ENCODE results near the gene SEPTIN8.

Gene SEPTIN8, protein sequence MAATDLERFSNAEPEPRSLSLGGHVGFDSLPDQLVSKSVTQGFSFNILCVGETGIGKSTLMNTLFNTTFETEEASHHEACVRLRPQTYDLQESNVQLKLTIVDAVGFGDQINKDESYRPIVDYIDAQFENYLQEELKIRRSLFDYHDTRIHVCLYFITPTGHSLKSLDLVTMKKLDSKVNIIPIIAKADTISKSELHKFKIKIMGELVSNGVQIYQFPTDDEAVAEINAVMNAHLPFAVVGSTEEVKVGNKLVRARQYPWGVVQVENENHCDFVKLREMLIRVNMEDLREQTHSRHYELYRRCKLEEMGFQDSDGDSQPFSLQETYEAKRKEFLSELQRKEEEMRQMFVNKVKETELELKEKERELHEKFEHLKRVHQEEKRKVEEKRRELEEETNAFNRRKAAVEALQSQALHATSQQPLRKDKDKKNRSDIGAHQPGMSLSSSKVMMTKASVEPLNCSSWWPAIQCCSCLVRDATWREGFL

DNA sequence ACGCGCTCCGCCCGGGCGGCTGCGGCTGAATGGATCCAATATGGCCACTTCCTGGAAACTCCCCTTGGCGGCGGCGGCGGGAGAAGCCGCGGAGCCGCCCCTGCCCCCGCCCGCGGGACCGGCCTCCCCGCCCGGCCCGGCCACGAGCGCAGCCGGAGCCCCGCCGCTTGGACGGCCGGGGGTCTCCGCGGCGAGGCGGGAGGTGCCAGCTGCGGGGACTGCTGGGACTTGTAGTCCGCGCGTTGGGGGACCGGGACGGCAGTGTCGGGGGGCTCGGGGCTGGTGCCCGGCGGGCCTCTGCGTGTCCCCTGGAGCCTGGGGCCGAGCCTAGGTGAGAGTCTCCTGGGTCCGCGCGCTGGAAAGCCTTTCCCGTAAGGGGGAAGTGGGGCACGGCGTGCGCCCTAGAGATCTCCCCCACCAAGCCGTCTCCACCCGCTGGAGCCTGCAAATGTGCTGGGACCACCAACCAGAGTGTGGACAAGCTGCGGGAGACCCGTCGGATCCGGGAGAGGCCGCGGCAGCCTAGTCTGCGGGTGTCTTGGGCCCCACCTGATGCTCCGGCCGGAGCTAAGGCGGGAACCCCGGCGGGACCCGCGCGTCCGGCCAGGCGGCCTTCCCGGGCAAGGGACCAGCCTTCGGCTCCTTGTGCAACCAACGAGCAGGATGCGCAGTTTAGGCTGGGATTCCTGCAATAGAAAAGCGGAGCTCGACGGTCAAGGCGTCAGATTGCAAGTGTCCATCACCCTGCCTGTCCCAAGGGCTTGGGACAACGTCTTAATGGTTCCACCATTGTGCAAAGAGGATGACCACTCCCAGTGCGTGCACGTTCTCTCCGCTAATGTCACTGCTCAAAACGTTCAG is at the start of gene SEPTIN8:
TSS of gene SEPTIN8 (minus strand) at position 31 of the 861 bp plus-strand sequence. CDS start 102 bp downstream, outside the sequence.
- Mint-ChIP-seq H3K4me1 (ENCODE audit: low read depth) (peaks cover 12% of the 10 kb centered on the region), H3K9me3 (no peaks in the 10 kb centered on the region), H3K36me3 (ENCODE audit: low read depth) (no peaks in the 10 kb centered on the region), H3K4me3 (peak within 1 kb of the TSS; percentile 64), H3K27me3 (peaks cover 50% of the 10 kb centered on the region), H3K27ac (peak within 1 kb of the TSS; percentile 72)

DNA sequence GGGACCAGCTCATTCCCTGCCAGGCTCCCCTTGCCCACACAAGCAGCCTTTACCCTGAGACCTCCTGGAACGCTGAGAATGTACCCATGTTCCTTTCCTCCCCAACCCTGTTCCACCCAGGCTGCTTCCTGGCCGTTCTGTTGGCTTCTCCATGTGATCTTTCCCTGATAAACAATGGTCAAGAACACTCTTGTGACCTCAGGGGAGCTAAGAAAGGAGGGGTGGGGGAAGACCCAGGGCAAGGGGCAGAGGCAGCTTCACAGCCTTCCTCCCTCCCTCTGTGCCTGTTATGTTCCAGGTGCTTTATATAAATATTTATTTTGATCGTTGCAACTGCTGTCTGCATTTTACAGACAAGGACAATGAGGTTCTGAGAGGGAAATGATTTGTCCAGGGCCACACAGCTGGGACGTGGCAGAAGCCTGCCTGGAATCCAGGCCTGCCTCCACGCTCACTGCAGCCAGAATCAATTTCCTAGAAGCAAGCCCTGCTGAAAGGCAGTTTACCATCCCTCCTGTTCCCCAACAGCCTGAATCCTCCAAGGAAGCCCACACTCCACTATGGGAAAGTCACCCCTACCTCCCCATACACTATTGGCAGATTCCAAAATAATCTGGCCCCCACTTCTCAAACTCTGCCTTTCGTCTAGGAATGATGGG is 49.5 kb upstream of the SEPTIN8 start:
- H3K36me3 Mint-ChIP-seq (ENCODE audit: low read depth), result no peaks in the 10 kb centered on the region
- no peaks in the 10 kb centered on the region for H3K9me3 Mint-ChIP-seq
- peak overlapping the region; percentile 19 for H3K4me3 Mint-ChIP-seq
- H3K4me1 Mint-ChIP-seq (ENCODE audit: low read depth), result peaks cover 11% of the 10 kb centered on the region
- H3K27ac Mint-ChIP-seq, result no peak overlapping the region
- peaks cover 70% of the 10 kb centered on the region for H3K27me3 Mint-ChIP-seq

DNA sequence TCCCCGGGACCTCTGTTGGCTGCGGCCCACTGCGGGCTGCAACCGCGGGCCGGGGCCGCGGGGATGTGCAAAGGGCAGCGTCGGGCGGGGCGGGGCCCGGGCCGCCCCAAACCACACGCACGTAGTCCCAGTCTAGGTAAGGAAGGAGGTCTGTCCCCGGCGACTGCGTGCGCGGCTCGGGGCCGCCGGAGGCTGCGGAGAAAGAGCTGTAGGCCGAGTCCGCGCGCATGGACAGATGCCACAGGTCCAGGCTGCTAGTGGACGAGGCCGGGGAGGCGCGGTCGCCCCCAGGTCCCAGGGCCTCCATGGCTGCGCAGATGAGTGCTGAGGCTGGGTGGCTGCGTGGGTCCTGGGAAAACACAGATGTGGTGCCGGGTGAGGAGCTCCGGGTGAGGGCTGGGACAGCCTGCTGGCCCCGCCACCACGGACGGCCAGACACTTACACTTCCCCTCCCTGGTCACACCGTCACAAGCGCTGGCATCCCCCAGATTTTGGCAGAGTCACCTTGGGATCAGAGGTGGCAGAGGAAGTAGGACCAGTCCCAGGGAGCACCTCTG is 48.9 kb upstream of the SEPTIN8 start:
- Mint-ChIP-seq H3K9me3 (no peaks in the 10 kb centered on the region), H3K4me1 (ENCODE audit: low read depth) (peaks cover 5% of the 10 kb centered on the region), H3K4me3 (peak overlapping the region; percentile 20), H3K36me3 (ENCODE audit: low read depth) (no peaks in the 10 kb centered on the region), H3K27ac (no peak overlapping the region), H3K27me3 (peaks cover 67% of the 10 kb centered on the region)

DNA sequence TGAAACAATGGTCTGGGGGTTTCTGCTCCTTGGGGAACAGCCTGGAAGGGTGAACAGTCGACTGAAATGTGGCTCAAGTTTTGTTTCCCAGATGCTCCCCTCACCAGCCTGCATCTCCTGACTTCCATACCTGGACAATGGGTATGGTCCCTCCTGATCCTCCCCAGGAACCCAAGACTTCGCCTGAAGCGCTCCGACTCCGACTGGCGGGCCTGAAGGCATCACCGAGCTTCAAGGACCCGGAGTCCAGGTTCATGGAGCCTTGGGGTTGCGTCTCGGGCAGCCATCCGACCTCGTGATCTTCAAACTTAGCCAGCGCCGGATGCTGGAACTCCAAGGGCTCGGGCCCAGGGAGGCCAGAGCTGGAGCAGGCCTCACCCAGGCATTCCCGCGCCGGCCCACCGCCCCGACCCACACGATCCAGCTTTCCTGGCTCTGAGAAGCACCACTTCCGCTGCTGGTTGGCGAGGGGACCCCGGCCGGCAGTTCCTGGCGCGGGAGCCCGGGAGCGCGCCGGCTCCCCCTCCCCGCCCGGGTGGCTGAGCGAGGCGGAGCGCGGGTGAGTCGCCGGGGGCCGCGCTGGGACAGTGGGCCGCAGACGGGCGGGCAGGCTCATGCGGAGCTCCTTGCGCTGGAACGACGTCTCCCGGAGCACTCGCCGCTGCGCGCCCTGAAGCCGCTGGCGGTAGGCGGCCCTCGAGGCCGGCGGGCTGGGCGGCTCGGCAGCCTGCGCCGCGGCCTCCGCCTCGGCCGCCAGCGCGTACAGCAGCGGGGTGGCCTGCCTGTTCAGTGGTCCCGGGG is 48.2 kb upstream of the SEPTIN8 start:
- no peak overlapping the region for H3K27ac Mint-ChIP-seq
- H3K4me1 Mint-ChIP-seq (ENCODE audit: low read depth), result peaks cover 8% of the 10 kb centered on the region
- H3K36me3 Mint-ChIP-seq (ENCODE audit: low read depth), result no peaks in the 10 kb centered on the region
- no peaks in the 10 kb centered on the region for H3K9me3 Mint-ChIP-seq
- peaks cover 69% of the 10 kb centered on the region for H3K27me3 Mint-ChIP-seq
- H3K4me3 Mint-ChIP-seq, result peak overlapping the region; percentile 45

DNA sequence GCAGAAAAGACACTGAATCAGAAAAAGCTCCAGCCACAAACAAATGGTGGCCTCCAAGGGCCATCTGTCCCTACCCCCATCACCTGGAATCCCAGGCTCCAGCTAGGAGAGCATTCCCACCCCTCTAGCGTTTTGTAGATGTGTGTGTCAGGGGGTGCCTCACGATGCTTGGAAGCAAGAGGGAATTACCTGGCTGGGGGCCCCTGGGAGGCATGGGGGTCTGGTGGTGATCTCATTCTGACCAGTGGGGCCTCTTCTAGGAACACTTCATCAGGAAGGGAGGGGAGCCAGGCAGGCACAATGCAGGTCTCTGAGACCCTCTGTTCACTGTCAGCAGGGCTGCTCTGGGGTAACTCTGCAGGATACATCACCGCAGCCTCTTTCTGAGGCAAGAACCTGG is 47.4 kb upstream of the SEPTIN8 start:
- peak overlapping the region; percentile 45 for H3K4me3 Mint-ChIP-seq
- H3K9me3 Mint-ChIP-seq, result no peaks in the 10 kb centered on the region
- H3K27ac Mint-ChIP-seq, result no peak overlapping the region
- no peaks in the 10 kb centered on the region for H3K36me3 Mint-ChIP-seq (ENCODE audit: low read depth)
- peaks cover 68% of the 10 kb centered on the region for H3K27me3 Mint-ChIP-seq
- H3K4me1 Mint-ChIP-seq (ENCODE audit: low read depth), result peaks cover 16% of the 10 kb centered on the region

DNA sequence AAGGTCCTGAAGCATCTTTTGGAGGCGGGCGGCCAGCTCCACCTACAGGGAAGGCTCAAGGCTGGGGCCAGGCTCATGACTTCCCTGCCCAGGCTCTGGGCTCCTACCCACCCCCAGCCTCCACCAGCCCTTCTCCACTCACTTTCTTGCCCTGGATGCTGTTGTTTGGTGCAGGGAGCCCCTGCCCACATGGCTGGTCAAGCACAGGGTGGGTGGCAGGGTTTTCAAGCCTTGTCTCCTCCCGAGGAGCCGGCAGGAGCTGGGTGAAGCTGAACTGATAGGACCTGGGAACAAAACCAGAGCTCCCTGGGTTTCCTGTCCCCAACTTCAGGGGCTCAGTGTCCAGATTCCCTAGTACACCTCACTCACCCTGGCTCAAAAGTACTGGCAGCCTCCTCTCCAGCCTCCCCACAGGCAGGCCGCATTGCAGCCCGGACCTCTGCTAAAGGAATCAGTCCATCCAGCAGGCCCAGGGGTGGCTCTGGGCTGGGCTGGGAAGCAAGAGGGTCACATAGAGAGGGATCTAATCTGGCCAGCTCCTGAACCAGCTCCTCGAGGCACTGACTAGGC is 46.5 kb upstream of the SEPTIN8 start:
- peaks cover 15% of the 10 kb centered on the region for H3K4me1 Mint-ChIP-seq (ENCODE audit: low read depth)
- no peaks in the 10 kb centered on the region for H3K9me3 Mint-ChIP-seq
- H3K27me3 Mint-ChIP-seq, result peaks cover 68% of the 10 kb centered on the region
- no peak overlapping the region for H3K4me3 Mint-ChIP-seq
- no peak overlapping the region for H3K27ac Mint-ChIP-seq
- H3K36me3 Mint-ChIP-seq (ENCODE audit: low read depth), result no peaks in the 10 kb centered on the region

DNA sequence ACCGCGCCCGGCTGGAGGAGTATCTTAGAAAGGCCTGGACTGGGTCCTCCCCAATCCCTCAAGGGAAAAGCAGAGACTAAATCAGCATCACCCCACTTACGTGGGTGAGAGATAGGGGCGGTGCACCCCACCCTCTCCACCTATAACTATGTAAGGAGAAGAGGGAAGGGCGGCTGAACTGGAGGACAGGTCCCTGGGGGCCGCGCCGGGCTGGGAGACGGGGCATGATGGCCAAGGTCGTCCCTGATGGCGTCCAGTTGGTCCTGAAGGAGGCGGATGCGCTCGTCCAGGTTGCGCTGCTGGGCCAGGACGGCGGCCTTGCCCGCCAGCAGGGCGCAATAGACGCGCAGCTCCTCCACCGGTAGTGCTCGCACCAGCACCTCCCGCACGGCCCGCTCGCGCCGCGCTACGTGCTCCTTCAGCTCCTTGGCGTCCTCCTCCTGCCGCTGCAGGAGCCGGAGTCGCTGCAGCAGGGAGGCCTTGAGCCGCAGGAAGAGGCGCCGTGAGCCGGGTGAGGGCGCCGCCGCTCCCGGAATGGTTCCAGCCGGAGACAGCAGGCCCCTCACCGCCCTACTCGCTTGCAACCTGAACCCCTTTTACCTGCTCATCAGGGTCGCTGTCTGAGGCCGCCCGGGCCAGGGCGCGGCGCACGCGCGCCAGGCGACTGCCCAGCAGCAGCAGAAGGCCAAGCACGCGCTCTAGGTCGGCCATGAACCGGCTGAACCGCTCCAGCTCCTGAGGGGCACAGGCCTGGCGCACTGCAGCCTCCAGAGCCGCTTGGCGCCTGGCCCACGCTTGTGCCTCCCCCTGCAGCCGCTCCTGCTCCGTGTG is 45.8 kb upstream of the SEPTIN8 start:
- H3K4me1 Mint-ChIP-seq (ENCODE audit: low read depth), result peaks cover 15% of the 10 kb centered on the region
- H3K27ac Mint-ChIP-seq, result no peak overlapping the region
- no peak overlapping the region for H3K4me3 Mint-ChIP-seq
- H3K9me3 Mint-ChIP-seq, result no peaks in the 10 kb centered on the region
- peaks cover 67% of the 10 kb centered on the region for H3K27me3 Mint-ChIP-seq
- H3K36me3 Mint-ChIP-seq (ENCODE audit: low read depth), result no peaks in the 10 kb centered on the region

DNA sequence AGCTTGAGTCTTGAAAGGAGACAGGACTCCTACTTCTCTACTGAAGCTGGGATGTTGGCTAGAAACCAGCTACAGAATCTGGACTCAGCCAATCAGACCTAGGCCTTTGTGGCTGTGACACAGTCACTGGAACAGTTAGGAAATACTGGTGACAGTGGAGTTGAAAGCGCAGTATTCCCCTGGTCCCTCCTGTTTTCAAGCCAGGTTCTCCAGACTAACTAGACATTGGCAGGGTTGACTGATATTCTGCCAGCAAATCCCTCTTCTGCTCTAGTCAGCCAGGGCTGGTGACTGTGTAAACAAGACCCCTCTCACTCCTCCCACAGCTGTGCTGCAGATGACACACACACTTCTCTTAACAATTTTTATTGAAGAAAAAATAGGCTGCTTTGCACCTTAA is 44.8 kb upstream of the SEPTIN8 start:
- Mint-ChIP-seq H3K27me3 (peaks cover 57% of the 10 kb centered on the region), H3K4me3 (no peak overlapping the region), H3K4me1 (ENCODE audit: low read depth) (peaks cover 15% of the 10 kb centered on the region), H3K36me3 (ENCODE audit: low read depth) (no peaks in the 10 kb centered on the region), H3K27ac (no peak overlapping the region), H3K9me3 (no peaks in the 10 kb centered on the region)

DNA sequence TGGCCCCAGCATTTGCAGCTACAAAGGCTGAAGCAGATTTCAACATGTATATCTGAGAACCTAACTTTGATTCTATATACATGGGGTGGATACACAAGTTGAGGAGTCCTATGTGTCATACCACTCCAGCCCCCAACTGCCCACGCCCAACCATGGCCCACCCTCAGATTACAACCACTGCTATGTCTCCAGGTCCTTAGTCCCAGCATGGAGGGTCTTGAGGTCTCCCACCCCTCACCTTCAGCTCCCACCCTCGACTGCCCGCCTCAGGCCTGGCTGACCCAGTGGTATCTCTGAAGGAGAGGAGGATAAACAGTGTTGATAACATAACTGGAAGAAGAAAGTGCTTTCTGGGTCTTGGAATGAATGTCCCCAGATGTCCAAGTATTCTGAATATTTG is 44.3 kb upstream of the SEPTIN8 start:
- Mint-ChIP-seq H3K9me3 (no peaks in the 10 kb centered on the region), H3K4me1 (ENCODE audit: low read depth) (peaks cover 15% of the 10 kb centered on the region), H3K27ac (no peak overlapping the region), H3K36me3 (ENCODE audit: low read depth) (no peaks in the 10 kb centered on the region), H3K4me3 (no peak overlapping the region), H3K27me3 (peaks cover 53% of the 10 kb centered on the region)

DNA sequence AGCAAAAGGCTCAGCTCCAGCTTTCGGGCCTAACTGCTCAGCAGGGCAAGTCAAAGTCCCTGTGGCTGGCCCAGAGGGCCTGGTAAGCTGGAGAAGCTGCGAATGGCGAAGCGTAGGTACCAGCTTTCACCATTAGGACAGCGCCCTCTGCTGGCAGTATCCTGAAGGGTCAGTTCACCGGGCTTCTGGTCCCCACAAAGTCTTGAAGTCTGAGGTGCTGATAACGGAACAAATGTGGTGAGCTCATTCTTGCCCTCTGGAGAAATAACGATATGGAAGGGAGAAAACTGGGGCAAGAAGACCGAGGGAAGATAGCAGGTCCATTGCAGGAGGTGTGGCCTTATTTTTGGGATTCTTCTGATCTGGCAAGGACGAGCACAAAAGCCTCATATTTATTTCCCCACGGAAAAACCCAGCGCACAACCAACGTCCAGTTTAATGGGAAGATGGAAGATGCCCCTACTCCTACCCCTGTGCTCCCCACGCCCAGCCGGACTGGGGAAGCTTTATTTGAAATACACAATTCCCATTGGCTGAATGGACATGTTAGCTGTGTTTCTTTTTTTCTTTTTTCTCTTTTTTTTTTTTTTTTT is 43.2 kb upstream of the SEPTIN8 start:
- Mint-ChIP-seq H3K9me3 (no peaks in the 10 kb centered on the region), H3K36me3 (ENCODE audit: low read depth) (no peaks in the 10 kb centered on the region), H3K27me3 (peaks cover 52% of the 10 kb centered on the region), H3K27ac (no peak overlapping the region), H3K4me1 (ENCODE audit: low read depth) (peaks cover 15% of the 10 kb centered on the region), H3K4me3 (no peak overlapping the region)

DNA sequence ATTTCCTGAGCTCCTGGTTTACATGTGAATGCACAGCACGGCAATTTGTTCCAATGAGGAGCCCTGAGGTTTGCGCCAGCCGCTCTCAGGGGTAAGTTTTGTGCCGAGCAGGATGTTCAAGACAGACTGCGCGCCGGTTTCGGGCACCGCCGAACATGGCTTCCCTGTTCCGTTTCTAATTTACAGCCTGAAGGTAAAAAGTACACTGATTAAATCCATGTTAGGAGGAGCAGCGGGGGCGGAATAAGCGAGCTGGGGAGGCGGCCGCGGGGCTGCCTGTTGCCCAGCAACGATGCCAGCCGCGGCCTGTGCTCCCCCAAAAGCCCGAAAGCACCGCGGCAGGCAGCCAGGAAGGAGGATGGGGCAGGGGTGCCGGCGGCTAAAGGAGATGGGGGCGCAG is 42.4 kb upstream of the SEPTIN8 start:
- no peaks in the 10 kb centered on the region for H3K36me3 Mint-ChIP-seq (ENCODE audit: low read depth)
- peaks cover 47% of the 10 kb centered on the region for H3K27me3 Mint-ChIP-seq

DNA sequence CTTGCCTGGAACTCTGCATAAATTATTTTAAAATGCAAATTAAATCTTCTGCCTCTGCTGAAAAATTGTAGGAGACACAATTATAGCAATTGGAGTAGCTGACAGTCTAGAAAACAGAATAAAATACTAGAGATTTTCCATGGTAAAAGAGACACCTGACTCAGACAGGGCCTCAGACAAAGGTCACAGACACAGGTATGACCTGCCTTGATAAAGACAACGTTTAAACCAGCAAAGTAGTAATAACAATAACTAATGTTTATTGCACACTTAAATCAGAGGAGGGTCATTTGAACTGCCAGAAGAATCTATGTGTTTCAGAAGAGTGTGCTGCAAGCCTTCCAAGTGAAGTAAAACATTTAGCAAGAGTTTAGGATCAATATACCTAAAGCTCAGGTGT is 40.0 kb upstream of the SEPTIN8 start:
- Mint-ChIP-seq H3K4me3 (no peak overlapping the region), H3K9me3 (no peaks in the 10 kb centered on the region)

More for the DNA sequence above, 42.4 kb upstream of the SEPTIN8 start:
- Mint-ChIP-seq H3K4me3 (peak overlapping the region; percentile 65), H3K9me3 (no peaks in the 10 kb centered on the region), H3K4me1 (ENCODE audit: low read depth) (peaks cover 15% of the 10 kb centered on the region), H3K27ac (no peak overlapping the region)

DNA sequence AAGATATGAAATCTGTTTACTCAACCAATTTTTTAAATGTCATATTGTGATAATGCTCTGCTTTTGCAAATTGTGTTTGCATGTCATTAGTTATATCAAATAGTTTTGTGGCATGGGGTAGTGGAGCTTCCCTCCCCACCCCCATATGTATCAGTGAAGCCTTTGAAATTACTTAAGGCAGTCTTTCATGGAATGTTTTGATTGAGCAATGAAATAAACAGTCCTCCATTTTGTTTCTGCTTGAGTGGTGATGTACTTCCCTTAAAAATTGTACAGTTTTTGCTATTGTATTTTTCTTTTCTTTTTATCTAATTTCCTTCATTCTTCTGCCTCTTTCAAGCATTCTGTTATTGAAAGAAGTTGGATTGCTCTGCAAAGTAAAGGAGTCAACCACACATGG is 39.5 kb upstream of the SEPTIN8 start:
- H3K36me3 Mint-ChIP-seq (ENCODE audit: low read depth), result no peaks in the 10 kb centered on the region
- H3K27ac Mint-ChIP-seq, result no peak overlapping the region
- no peak overlapping the region for H3K4me3 Mint-ChIP-seq
- H3K9me3 Mint-ChIP-seq, result no peaks in the 10 kb centered on the region
- peaks cover 45% of the 10 kb centered on the region for H3K27me3 Mint-ChIP-seq
- peaks cover 24% of the 10 kb centered on the region for H3K4me1 Mint-ChIP-seq (ENCODE audit: low read depth)

More for the DNA sequence above, 40.0 kb upstream of the SEPTIN8 start:
- no peaks in the 10 kb centered on the region for H3K36me3 Mint-ChIP-seq (ENCODE audit: low read depth)
- no peak overlapping the region for H3K27ac Mint-ChIP-seq
- peaks cover 24% of the 10 kb centered on the region for H3K4me1 Mint-ChIP-seq (ENCODE audit: low read depth)
- peaks cover 46% of the 10 kb centered on the region for H3K27me3 Mint-ChIP-seq

Measured in stimulated activated naive CD8-positive, alpha-beta T cell treated with anti-CD3 and anti-CD28 coated beads, Interleukin-15, Interleukin-2, amounts not matched to agents 100 ng/mL and 50 ng/mL, for 24 hours (primary cell).